ENCODE data around the gene EEF1E1.

Gene EEF1E1

DNA sequence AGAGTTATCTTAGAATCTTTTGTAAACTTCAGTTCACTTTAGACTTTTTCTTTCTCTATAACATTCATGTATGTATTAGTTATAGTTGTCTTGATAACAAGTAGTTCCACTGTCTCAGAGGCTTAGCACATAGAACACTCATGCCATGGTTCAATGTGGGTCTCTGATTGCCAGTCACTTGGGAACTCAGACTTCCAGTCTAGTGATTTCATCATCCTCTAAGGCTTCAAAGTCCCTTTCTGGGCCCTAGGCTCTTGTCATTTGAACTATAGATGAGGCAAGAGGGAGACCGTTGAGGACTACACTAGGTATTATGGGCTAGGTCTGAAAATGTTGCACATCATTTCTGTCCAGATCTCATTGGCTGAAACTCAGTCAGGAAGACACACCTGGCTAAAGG is 8.4 kb upstream of the EEF1E1 start:
- no peak overlapping the region for H3K27ac ChIP-seq
- DNase-seq (ENCODE audit: low spot score), result no peak
- ChIA-PET POLR2A (ENCODE audit: low non-redundant PET) (no interaction called here), CTCF (no interaction called here)
- TF ChIP-seq, protein P1, sequence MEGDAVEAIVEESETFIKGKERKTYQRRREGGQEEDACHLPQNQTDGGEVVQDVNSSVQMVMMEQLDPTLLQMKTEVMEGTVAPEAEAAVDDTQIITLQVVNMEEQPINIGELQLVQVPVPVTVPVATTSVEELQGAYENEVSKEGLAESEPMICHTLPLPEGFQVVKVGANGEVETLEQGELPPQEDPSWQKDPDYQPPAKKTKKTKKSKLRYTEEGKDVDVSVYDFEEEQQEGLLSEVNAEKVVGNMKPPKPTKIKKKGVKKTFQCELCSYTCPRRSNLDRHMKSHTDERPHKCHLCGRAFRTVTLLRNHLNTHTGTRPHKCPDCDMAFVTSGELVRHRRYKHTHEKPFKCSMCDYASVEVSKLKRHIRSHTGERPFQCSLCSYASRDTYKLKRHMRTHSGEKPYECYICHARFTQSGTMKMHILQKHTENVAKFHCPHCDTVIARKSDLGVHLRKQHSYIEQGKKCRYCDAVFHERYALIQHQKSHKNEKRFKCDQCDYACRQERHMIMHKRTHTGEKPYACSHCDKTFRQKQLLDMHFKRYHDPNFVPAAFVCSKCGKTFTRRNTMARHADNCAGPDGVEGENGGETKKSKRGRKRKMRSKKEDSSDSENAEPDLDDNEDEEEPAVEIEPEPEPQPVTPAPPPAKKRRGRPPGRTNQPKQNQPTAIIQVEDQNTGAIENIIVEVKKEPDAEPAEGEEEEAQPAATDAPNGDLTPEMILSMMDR (conservative IDR thresholded peaks at IDR 0.05; ENCODE audit: low read depth), result no peak

DNA sequence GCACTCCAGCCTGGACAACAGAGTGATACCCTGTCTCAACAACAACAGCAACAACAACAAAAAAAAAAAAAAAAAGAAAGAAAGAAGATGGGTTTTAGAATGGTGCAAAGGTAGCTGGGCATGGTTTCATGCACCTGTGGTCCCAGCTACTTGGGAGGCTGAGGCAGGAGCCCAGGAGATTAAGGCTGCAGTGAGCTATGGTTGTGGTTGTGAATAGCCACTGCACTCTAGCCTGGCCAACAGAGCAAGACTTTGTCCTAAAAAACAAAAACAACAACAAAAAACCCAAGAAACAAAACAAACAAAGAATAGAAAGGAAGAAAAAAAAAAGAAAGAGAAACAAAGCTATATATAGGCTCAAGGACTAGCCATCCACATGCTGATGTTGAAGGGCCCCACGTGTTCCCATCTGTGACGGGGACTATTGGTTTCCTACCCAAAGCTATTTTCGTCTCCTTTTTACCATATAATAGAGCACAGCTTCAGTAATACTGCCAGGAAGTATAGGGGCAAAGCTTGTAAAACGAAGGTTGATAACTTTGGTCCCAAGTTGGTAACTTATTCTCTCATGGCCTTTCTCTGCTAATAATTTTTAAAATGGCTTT is 7.9 kb upstream of the EEF1E1 start:
- TF ChIP-seq, protein P1 (conservative IDR thresholded peaks at IDR 0.05; ENCODE audit: low read depth), result no peak
- CTCF ChIA-PET, result no interaction called here
- no peak for DNase-seq (ENCODE audit: low spot score)
- no peak overlapping the region for H3K27ac ChIP-seq
- POLR2A ChIA-PET (ENCODE audit: low non-redundant PET), result no interaction called here

DNA sequence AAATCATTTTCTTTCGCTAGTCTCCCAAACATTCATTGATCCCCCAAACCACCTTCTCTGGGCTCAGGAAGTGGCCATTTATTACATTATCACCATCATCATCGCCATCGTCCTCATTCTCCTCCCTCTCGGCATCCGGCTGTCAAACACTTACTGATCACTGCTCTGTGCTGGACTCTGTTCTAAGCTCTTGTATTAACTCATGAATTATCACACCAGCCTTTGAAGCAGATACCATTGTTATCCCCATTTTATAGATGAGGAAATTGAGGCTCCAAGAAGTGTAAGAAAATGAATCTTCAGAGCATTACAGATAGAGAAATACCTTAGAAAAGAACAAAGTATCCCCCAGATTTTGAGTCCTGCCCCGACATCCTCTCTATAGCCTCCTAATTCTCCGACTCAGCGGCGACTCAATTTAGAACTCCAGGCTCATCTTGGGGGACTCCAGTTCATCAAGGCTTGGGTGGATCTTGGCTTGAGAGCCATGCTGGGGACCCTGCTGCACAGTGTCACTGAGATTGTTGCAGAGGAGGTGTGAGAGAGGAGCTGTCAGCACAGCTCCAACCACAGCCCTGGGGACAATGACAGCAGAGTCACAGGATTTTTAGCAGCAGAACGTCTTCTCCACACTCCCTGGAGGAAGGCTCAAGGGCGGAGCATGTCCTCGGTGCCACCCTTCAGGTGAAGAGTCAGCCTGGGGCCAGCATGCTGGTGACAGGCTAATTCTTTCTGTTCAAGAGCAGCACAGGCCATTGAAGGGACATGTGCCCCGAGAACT is 6.6 kb upstream of the EEF1E1 start:
- DNase-seq (ENCODE audit: low spot score), result no peak
- TF ChIP-seq, protein P1 (conservative IDR thresholded peaks at IDR 0.05; ENCODE audit: low read depth), result no peak
- POLR2A ChIA-PET (ENCODE audit: low non-redundant PET), result no interaction called here
- no peak overlapping the region for H3K27ac ChIP-seq
- CTCF ChIA-PET, result interaction anchor here (0.6 kb wide), 1 partner anchor 874 kb away, joined by 3 read pairs; no protein-coding TSS in a partner anchor

DNA sequence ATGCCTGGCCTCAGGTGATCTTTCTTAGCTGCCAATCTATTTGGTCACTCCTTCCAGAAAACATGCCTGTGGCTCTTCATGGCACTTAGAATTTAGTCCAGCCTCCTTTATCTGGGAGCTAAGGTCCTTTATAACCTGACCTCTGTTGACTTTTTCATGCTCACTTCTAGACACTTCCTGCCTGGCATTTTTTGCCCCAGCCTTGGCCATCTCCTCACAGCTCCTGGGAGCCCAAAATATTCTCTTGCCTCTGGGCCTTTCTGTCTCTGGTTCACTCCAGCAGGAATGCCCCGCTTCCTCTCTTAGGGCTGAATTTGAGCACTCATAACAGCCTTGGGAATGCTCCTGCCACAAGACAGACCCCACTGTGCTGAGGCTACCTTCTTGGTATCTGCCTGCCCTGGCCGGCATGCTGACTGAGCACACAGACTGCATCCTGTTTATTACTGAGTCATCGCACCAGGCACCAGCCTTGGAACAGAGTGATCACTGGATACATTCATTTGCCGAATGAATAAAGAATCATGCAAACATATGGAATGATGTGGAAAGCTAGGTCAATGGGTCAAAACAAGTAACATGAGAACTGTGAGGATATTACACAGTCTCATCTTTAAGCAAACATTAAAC is 5.8 kb upstream of the EEF1E1 start:
- TF ChIP-seq, protein P1 (conservative IDR thresholded peaks at IDR 0.05; ENCODE audit: low read depth), result no peak
- ChIA-PET CTCF (interaction anchor here (0.6 kb wide), 1 partner anchor 875 kb away, joined by 3 read pairs; no protein-coding TSS in a partner anchor), POLR2A (ENCODE audit: low non-redundant PET) (no interaction called here)
- peak overlapping the region; percentile 72 for H3K27ac ChIP-seq
- peak; percentile 83 for DNase-seq (ENCODE audit: low spot score)

DNA sequence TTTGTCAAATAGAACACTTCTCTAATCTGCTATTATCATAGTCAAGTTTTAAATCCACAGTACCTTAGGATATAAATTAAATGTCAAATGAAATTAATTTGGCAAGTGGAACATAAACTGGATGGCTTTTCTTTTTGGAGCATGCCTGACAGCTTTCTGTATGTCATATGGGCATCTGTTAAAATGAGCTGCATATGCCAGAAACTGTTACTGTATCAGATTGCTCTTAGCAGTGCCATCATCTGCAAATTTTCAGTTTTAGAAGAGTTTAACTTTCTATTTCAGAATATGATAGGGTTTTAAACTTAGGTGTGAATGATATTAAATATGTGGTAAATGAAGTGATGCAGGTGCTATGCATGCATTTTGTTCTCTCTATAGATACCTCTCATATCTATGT is 3.4 kb upstream of the EEF1E1 start:
- POLR2A ChIA-PET (ENCODE audit: low non-redundant PET), result no interaction called here
- H3K27ac ChIP-seq, result no peak overlapping the region
- TF ChIP-seq, protein P1 (conservative IDR thresholded peaks at IDR 0.05; ENCODE audit: low read depth), result no peak
- CTCF ChIA-PET, result interaction anchor here (0.6 to 1.3 kb wide), 2 partner anchors 113 to 1061 kb away, joined by 4 read pairs; no protein-coding TSS in a partner anchor
- DNase-seq (ENCODE audit: low spot score), result no peak

DNA sequence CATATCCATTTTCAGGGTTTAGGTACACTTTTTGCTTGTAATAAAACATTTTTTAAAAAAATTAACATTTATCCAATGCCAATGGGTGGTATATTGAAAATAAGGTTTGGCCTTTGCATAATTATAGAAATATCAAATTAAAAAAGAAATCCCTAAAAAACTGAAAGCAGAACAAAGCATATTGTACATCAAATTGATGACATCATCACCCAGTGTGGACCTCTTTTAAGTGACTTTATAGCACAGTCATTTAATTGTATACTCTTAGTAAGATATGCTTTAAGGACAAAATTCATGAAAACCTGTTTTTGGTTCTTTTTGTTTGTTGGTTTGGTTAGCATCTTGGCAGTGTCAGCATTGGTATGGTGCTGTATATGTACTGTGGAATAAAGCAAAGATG is 1.4 kb upstream of the EEF1E1 start:
- CTCF ChIA-PET, result no interaction called here
- TF ChIP-seq, protein P1 (conservative IDR thresholded peaks at IDR 0.05; ENCODE audit: low read depth), result no peak
- POLR2A ChIA-PET (ENCODE audit: low non-redundant PET), result no interaction called here
- DNase-seq (ENCODE audit: low spot score), result no peak
- no peak overlapping the region for H3K27ac ChIP-seq
